Loucy (cell line): ENCODE data around the gene CDC42BPB.

Experiments used
- H2AFZ ChIP-seq: fragments of 200-600 bp; sonication (generic); 2 replicates; pipeline ENCODE4 v1.6.0; 2016; ENCODE audit warnings: antibody characterized with exemption, mild to moderate bottlenecking, low read length, moderate library complexity
- H3F3A ChIP-seq: fragments of 200-600 bp; 2 replicates; pipeline ENCODE4 v1.6.0; 2016; ENCODE audit warnings: antibody characterized with exemption, low read depth, mild to moderate bottlenecking
- H3K27me3 ChIP-seq: fragments of 200-600 bp; sonication (generic); 2 replicates; pipeline ENCODE4 v1.6.1; 2014; ENCODE audit warnings: low read length, mild to moderate bottlenecking; ENCODE audit not compliant: insufficient read depth, poor library complexity, severe bottlenecking
- H3K36me3 ChIP-seq: fragments of 200-600 bp; sonication (generic); 2 replicates; pipeline ENCODE4 v1.6.1; 2016; ENCODE audit warnings: low read length; ENCODE audit not compliant: insufficient read depth
- H3K4me1 ChIP-seq: fragments of 200-600 bp; sonication (generic); 2 replicates; pipeline ENCODE4 v1.5.1; 2014; ENCODE audit warnings: low read length, mild to moderate bottlenecking; ENCODE audit not compliant: insufficient read depth, poor library complexity, severe bottlenecking
- H3K4me2 ChIP-seq: fragments of 200-600 bp; sonication (generic); 2 replicates; pipeline ENCODE4 v1.6.0; 2014; ENCODE audit warnings: antibody characterized with exemption, low read length, low read depth, mild to moderate bottlenecking; ENCODE audit not compliant: poor library complexity, severe bottlenecking
- H3K4me3 ChIP-seq: fragments of 200-600 bp; sonication (generic); 2 replicates; pipeline ENCODE4 v1.5.1; 2014; ENCODE audit warnings: low read length, mild to moderate bottlenecking, mixed read lengths; ENCODE audit not compliant: poor library complexity, severe bottlenecking
- H3K79me2 ChIP-seq: fragments of 200-600 bp; sonication (generic); 2 replicates; pipeline ENCODE4 v1.6.1; 2014; ENCODE audit warnings: low read length; ENCODE audit not compliant: insufficient read depth
- H3K9ac ChIP-seq: fragments of 200-600 bp; sonication (generic); 2 replicates; pipeline ENCODE4 v1.6.0; 2014; ENCODE audit warnings: mild to moderate bottlenecking, low read depth, low read length, moderate library complexity; ENCODE audit not compliant: poor library complexity, severe bottlenecking
- H3K9me2 ChIP-seq: fragments of 200-600 bp; sonication (generic); replicated peaks from 2 replicates; pipeline ENCODE4 v1.6.1; 2016; ENCODE audit warnings: low read depth, low read length, mixed read lengths
- H3K9me3 ChIP-seq: fragments of 200-600 bp; sonication (generic); 2 replicates; pipeline ENCODE4 v1.6.1; 2014; ENCODE audit warnings: mild to moderate bottlenecking, antibody characterized with exemption, low read length, low read depth; ENCODE audit not compliant: insufficient read depth
- H4K20me1 ChIP-seq: fragments of 200-600 bp; sonication (generic); 2 replicates; pipeline ENCODE4 v1.6.0; 2014; ENCODE audit warnings: antibody characterized with exemption, low read length, mild to moderate bottlenecking; ENCODE audit not compliant: insufficient read depth, poor library complexity, severe bottlenecking
- EZH2phosphoT487 ChIP-seq: fragments of 200-600 bp; IDR thresholded peaks from 2 replicates; pipeline ENCODE4 v1.6.1; 2018; ENCODE audit warnings: antibody characterized with exemption, mild to moderate bottlenecking, moderate library complexity, borderline replicate concordance
- TF ChIP-seq, protein P1 (sequence below): fragments of 200-600 bp; sonication (generic); conservative IDR thresholded peaks from 2 replicates; pipeline ENCODE4 v1.5.1; 2014; ENCODE audit warnings: mild to moderate bottlenecking, antibody characterized with exemption, low read length

Gene CDC42BPB

DNA sequence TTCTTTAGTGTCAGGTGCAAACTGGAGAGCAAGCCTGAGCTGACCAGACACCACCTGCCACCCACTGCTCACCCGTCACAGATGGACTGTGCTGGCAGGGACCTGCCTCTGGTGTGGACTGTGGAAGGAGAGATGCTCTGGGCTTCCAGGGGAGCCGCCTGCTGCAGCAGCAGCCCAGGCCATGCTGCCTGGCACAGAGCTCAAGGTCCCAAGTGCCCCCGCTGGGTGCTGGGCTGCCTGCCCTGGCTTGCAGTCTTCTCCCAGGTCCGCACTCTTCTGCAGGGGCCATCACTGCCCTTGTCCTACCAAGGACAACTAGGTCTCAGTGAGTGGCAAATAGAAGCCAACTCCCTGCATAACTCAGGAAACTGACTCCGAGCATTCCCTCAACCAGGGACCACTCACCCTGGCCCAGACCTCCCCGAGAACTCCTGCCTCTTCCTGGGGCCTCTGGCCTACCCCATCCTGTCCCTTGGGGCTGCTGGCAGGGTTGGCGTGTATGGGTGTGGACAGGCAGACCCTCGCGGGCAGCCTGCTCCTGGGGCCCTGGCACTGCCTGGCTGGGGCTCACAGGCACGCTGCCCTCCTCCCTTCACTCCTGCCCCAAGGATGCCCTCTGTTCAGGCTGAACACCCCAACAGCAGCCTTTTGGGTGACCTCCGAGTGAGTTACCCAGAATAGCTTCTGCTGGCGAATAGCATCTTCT lies 125.6 kb downstream of the CDC42BPB start:
- TF ChIP-seq, protein P1, sequence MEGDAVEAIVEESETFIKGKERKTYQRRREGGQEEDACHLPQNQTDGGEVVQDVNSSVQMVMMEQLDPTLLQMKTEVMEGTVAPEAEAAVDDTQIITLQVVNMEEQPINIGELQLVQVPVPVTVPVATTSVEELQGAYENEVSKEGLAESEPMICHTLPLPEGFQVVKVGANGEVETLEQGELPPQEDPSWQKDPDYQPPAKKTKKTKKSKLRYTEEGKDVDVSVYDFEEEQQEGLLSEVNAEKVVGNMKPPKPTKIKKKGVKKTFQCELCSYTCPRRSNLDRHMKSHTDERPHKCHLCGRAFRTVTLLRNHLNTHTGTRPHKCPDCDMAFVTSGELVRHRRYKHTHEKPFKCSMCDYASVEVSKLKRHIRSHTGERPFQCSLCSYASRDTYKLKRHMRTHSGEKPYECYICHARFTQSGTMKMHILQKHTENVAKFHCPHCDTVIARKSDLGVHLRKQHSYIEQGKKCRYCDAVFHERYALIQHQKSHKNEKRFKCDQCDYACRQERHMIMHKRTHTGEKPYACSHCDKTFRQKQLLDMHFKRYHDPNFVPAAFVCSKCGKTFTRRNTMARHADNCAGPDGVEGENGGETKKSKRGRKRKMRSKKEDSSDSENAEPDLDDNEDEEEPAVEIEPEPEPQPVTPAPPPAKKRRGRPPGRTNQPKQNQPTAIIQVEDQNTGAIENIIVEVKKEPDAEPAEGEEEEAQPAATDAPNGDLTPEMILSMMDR, result no peak
- TF ChIP-seq EZH2phosphoT487, result no peak
- Histone ChIP-seq H3K27me3 (no peaks in the 10 kb centered on the region), H3K4me1 (peaks cover 10% of the 10 kb centered on the region), H3K79me2 (no peaks in the 10 kb centered on the region), H3K4me2 (no peak overlapping the region), H3F3A (no peaks in the 10 kb centered on the region), H3K4me3 (no peak overlapping the region), H4K20me1 (no peaks in the 10 kb centered on the region), H2AFZ (no peak overlapping the region), H3K36me3 (no peaks in the 10 kb centered on the region), H3K9me3 (no peaks in the 10 kb centered on the region), H3K9me2 (no peaks in the 10 kb centered on the region), H3K9ac (no peak overlapping the region)

DNA sequence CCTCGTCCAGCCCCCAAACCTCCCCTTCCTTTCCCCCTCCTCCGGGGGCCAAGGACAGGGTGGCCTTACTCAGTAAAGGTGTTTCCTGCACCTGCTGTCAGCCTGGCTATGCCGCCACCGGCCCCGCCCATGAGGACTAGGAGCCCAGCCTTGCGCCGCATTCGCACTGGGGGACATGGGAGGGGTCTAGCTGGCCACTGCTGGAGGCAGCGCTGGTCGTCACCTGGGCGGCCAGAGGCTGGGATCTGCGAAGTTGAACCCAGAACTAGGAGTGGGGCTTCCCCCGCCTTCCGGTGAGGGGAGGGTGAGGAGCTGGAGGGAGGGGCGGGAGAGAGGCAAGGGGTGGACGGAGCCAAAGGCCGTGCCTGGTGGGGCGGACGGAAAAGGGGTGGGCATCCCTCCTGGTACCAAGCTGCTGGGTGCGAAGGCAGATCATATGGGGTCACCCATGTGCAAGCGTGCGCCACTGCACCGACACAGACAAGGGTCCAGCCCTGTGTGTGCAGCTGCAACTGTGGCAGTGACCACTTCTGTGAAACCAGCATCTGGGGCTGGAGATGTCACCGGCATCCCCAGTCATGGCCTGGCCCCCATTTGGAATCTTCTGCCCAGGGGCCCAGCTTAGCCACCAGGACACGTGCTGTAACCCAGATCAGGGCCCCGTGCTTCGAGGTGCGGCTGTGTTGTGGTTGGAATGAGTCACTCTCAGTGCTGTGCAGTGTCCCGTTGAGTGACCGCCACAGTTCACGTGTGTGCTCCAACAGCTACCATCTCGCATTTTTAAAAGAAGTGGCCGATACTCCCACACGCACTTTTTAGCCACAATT lies 126.4 kb downstream of the CDC42BPB start:
- H3K9me2 ChIP-seq, result no peaks in the 10 kb centered on the region
- no peak overlapping the region for H3K4me2 ChIP-seq
- H3K79me2 ChIP-seq, result no peaks in the 10 kb centered on the region
- peaks cover 10% of the 10 kb centered on the region for H3K4me1 ChIP-seq
- no peak overlapping the region for H3K9ac ChIP-seq
- no peaks in the 10 kb centered on the region for H3K9me3 ChIP-seq
- no peaks in the 10 kb centered on the region for H3F3A ChIP-seq
- TF ChIP-seq EZH2phosphoT487, result no peak
- TF ChIP-seq, protein P1, result no peak
- H4K20me1 ChIP-seq, result no peaks in the 10 kb centered on the region
- no peaks in the 10 kb centered on the region for H3K36me3 ChIP-seq
- no peak overlapping the region for H3K4me3 ChIP-seq
- no peak overlapping the region for H2AFZ ChIP-seq
- no peaks in the 10 kb centered on the region for H3K27me3 ChIP-seq

DNA sequence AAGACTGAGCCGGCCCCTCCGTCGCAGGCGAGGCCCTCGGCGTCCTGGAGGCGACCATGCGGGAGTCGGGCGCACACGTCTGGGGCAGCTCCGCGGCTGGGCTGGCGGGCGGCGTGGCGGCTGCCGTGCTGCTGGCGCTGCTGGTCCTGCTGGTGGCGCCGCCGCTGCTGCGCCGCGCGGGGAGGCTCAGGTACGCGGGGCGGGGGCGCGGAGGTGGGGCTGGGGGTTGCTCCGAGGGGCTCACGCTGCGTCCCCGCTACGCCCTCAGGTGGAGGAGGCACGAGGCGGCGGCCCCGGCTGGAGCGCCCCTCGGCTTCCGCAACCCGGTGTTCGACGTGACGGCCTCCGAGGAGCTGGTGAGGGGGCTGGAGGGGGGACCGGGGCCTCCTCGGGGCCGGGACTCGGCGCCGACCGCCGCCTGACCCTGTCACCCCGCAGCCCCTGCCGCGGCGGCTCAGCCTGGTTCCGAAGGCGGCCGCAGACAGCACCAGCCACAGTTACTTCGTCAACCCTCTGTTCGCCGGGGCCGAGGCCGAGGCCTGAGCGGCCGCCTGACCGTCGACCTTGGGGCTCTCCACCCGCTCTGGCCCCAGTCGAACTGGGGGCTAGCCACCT lies 127.1 kb downstream of the CDC42BPB start:
- no peak overlapping the region for H2AFZ ChIP-seq
- H3K9me2 ChIP-seq, result no peaks in the 10 kb centered on the region
- H3K36me3 ChIP-seq, result no peaks in the 10 kb centered on the region
- no peaks in the 10 kb centered on the region for H4K20me1 ChIP-seq
- H3K79me2 ChIP-seq, result no peaks in the 10 kb centered on the region
- H3F3A ChIP-seq, result no peaks in the 10 kb centered on the region
- H3K9me3 ChIP-seq, result no peaks in the 10 kb centered on the region
- TF ChIP-seq, protein P1, result no peak
- no peak for TF ChIP-seq EZH2phosphoT487
- H3K4me3 ChIP-seq, result no peak overlapping the region
- peaks cover 10% of the 10 kb centered on the region for H3K4me1 ChIP-seq
- H3K27me3 ChIP-seq, result no peaks in the 10 kb centered on the region
- H3K9ac ChIP-seq, result no peak overlapping the region
- H3K4me2 ChIP-seq, result no peak overlapping the region
